Mesenchymal stem cell (in vitro differentiated cells and primary cell): ENCODE measurements around the gene SNUPN.
"Not testable (repeated sequence)": the region's sequence is repeated elsewhere in the genome, so short reads cannot be mapped to it uniquely, and the experiment has no call there.

Source experiments
- DNase-seq: peaks from one replicate; pipeline ENCODE4 v3.0.0-alpha.2; 2013
- H2AFZ ChIP-seq: one replicate; pipeline ENCODE4 v1.6.1; 2013; ENCODE audit warnings: low read depth, mild to moderate bottlenecking, control low read depth, inconsistent platforms, low read length, moderate library complexity
- H2AK5ac ChIP-seq: 2 replicates; pipeline ENCODE4 v1.6.1; 2013; ENCODE audit warnings: low read length, moderate library complexity, mild to moderate bottlenecking, inconsistent platforms; ENCODE audit not compliant: severe bottlenecking
- H2BK120ac ChIP-seq: one replicate; pipeline ENCODE4 v1.6.1; 2013; ENCODE audit warnings: low read depth, mild to moderate bottlenecking, inconsistent platforms, low read length, moderate library complexity
- H2BK12ac ChIP-seq, 2 experiments: one replicate each; pipeline ENCODE4 v1.6.1; 2013; ENCODE audit warnings: inconsistent platforms in 2 of 2, low read length in 2 of 2, mild to moderate bottlenecking in 2 of 2, moderate library complexity in 2 of 2, control low read depth in 1 of 2
- H2BK15ac ChIP-seq: one replicate; pipeline ENCODE4 v1.6.1; 2013; ENCODE audit warnings: mild to moderate bottlenecking, low read depth, inconsistent platforms; ENCODE audit not compliant: poor library complexity, severe bottlenecking
- H2BK5ac ChIP-seq: 2 replicates; pipeline ENCODE4 v1.6.1; 2013; ENCODE audit warnings: low read depth, mild to moderate bottlenecking, low read length, control low read depth, inconsistent platforms; ENCODE audit not compliant: poor library complexity, severe bottlenecking
- H3K14ac ChIP-seq, 2 experiments: one replicate each; pipeline ENCODE4 v1.6.1; 2013; ENCODE audit warnings: inconsistent platforms in 2 of 2, low read length in 2 of 2, control low read depth in 1 of 2, mild to moderate bottlenecking in 1 of 2, moderate library complexity in 1 of 2
- H3K18ac ChIP-seq, 2 experiments: one replicate each; pipeline ENCODE4 v1.6.1; 2013; ENCODE audit warnings: inconsistent platforms in 2 of 2, low read length in 2 of 2, control low read depth in 1 of 2, low read depth in 1 of 2, mild to moderate bottlenecking in 1 of 2
- H3K23ac ChIP-seq, 2 experiments: one replicate each; pipeline ENCODE4 v1.6.1; 2013; ENCODE audit warnings: inconsistent platforms in 2 of 2, low read length in 2 of 2, mild to moderate bottlenecking in 2 of 2, moderate library complexity in 2 of 2, control low read depth in 1 of 2
- H3K27ac ChIP-seq: 2 replicates; pipeline ENCODE4 v1.5.1; 2013; ENCODE audit warnings: mild to moderate bottlenecking, moderate library complexity, low read length, control low read depth, inconsistent platforms; ENCODE audit not compliant: poor library complexity, severe bottlenecking
- H3K27me3 ChIP-seq, 2 experiments: 2 replicates each; pipeline versions ENCODE4 v1.6.1 to v1.7.0; 2013; ENCODE audit warnings: low read length in 2 of 2, mild to moderate bottlenecking in 2 of 2, moderate library complexity in 2 of 2, control low read depth in 1 of 2, inconsistent platforms in 1 of 2; ENCODE audit not compliant: control insufficient read depth in 1 of 2, insufficient read depth in 1 of 2
- H3K36me3 ChIP-seq, 2 experiments: 2 replicates each; pipeline versions ENCODE4 v1.6.1 to v1.7.0; 2013; ENCODE audit warnings: low read length in 2 of 2, control low read depth in 1 of 2, inconsistent platforms in 1 of 2, low read depth in 1 of 2, mild to moderate bottlenecking in 1 of 2; ENCODE audit not compliant: insufficient read depth in 2 of 2, control insufficient read depth in 1 of 2
- H3K4ac ChIP-seq, 2 experiments: one replicate each; pipeline ENCODE4 v1.6.1; 2013; ENCODE audit warnings: inconsistent platforms in 2 of 2, low read length in 2 of 2, mild to moderate bottlenecking in 2 of 2, moderate library complexity in 2 of 2, control low read depth in 1 of 2, low read depth in 1 of 2
- H3K4me1 ChIP-seq: 2 replicates; pipeline ENCODE4 v1.6.1; 2013; ENCODE audit warnings: low read depth, low read length, control low read depth; ENCODE audit not compliant: control insufficient read depth, insufficient read depth
- H3K4me2 ChIP-seq: 2 replicates; pipeline ENCODE4 v1.6.1; 2013; ENCODE audit warnings: low read length, mild to moderate bottlenecking, inconsistent platforms; ENCODE audit not compliant: poor library complexity, severe bottlenecking
- H3K4me3 ChIP-seq, 2 experiments: 2 replicates each; pipeline versions ENCODE4 v1.5.1 to v1.7.0; 2013; ENCODE audit warnings: low read length in 2 of 2, mild to moderate bottlenecking in 2 of 2, control low read depth in 1 of 2, low read depth in 1 of 2; ENCODE audit not compliant: insufficient read depth in 1 of 2
- H3K79me1 ChIP-seq: replicated peaks from 2 replicates; pipeline ENCODE4 v1.6.1; 2013; ENCODE audit warnings: mild to moderate bottlenecking, control low read depth, low read length, inconsistent platforms; ENCODE audit not compliant: poor library complexity, severe bottlenecking
- H3K9ac ChIP-seq: 2 replicates; pipeline ENCODE4 v1.7.0; 2013; ENCODE audit warnings: mild to moderate bottlenecking, low read length, moderate library complexity
- H3K9me3 ChIP-seq: 2 replicates; pipeline ENCODE4 v1.7.0; 2013; ENCODE audit warnings: mild to moderate bottlenecking, low read length; ENCODE audit not compliant: control insufficient read depth
- H4K8ac ChIP-seq: one replicate; pipeline ENCODE4 v1.6.1; 2013; ENCODE audit warnings: inconsistent platforms, mild to moderate bottlenecking, low read length, moderate library complexity
- H4K91ac ChIP-seq: one replicate; pipeline ENCODE4 v1.6.1; 2013; ENCODE audit warnings: mild to moderate bottlenecking, low read length, inconsistent platforms
- WGBS: methylation state at CpG from one replicate; pipeline ENCODE4 v1.1.7; 2013; ENCODE audit warnings: mixed read lengths; 5-methylcytosine and 5-hydroxymethylcytosine counted together

SNUPN gene

GRCh38 chr15:75590239-75590638 lies 35.3 kb downstream of the SNUPN start:
- Histone ChIP-seq H3K79me1 (peaks cover 6% of the 10 kb centered on the region), H3K4me2 (no peak overlapping the region), H3K27me3 (no peaks in the 10 kb centered on the region), H3K18ac (no peak overlapping the region), H3K4me3 (no peak overlapping the region), H2AK5ac (no peak overlapping the region), H2BK15ac (no peak overlapping the region), H3K9ac (no peak overlapping the region), H3K4me1 (no peaks in the 10 kb centered on the region), H4K8ac (no peak overlapping the region), H2BK12ac (no peak overlapping the region), H2BK5ac (no peak overlapping the region), H3K4ac (no peak overlapping the region), H3K9me3 (no peaks in the 10 kb centered on the region), H4K91ac (no peak overlapping the region), H2AFZ (no peak overlapping the region), H3K14ac (no peak overlapping the region), H2BK120ac (no peak overlapping the region), H3K27ac (no peak overlapping the region), H3K36me3 (peaks cover 9 to 41% of the 10 kb centered on the region in 2 experiments), H3K23ac (no peak overlapping the region)
- no peak for DNase-seq
- 100% methylated on average over 1 of the region's 2 CpGs for WGBS

GRCh38 chr15:75589071-75589470 lies 36.5 kb downstream of the SNUPN start:
- Histone ChIP-seq H3K79me1 (peaks cover 4% of the 10 kb centered on the region), H2AFZ (no peak overlapping the region), H2AK5ac (no peak overlapping the region), H3K4me1 (no peaks in the 10 kb centered on the region), H3K4me3 (no peak overlapping the region), H3K23ac (no peak overlapping the region), H3K4ac (no peak overlapping the region), H2BK120ac (no peak overlapping the region), H3K14ac (no peak overlapping the region), H2BK5ac (no peak overlapping the region), H2BK12ac (no peak overlapping the region), H3K9ac (no peak overlapping the region), H4K8ac (no peak overlapping the region), H3K18ac (no peak overlapping the region), H3K9me3 (no peaks in the 10 kb centered on the region), H4K91ac (no peak overlapping the region), H3K27me3 (no peaks in the 10 kb centered on the region), H3K36me3 (peaks cover 4 to 32% of the 10 kb centered on the region in 2 experiments), H3K27ac (no peak overlapping the region), H3K4me2 (no peak overlapping the region), H2BK15ac (no peak overlapping the region)
- 97% methylated on average over 5 of the region's 5 CpGs for WGBS
- no peak for DNase-seq

GRCh38 chr15:75586422-75586821 lies 39.1 kb downstream of the SNUPN start:
- H3K18ac ChIP-seq, H3K9me3 ChIP-seq, H2BK12ac ChIP-seq: not testable (repeated sequence)

DNA sequence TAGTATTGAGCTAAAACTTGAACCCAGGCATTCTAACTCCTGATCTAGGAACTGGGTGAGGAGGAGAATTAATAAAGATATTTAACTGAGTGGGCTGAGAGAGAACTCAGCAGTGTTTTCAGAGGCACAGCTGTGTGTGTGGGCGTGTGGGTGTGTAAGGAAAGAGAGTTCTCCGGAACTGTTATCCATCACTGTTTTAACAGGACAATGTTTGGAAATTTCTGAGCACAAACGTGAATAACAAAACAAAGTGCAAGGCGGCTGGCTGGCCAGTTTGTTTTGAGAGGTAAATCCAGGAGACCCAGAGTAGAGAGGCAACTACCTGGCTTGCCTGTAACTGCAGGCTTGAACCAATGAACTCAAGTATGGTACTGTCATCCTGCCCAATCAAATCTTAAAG lies 41.4 kb downstream of the SNUPN start:
- no peak overlapping the region for H2AFZ ChIP-seq
- no peaks in the 10 kb centered on the region for H3K9me3 ChIP-seq
- no peak overlapping the region for H3K14ac ChIP-seq
- no peak overlapping the region for H2BK12ac ChIP-seq
- peaks cover 2% of the 10 kb centered on the region for H3K79me1 ChIP-seq
- no peak overlapping the region for H4K91ac ChIP-seq
- H3K23ac ChIP-seq = no peak overlapping the region
- no peak overlapping the region for H2AK5ac ChIP-seq
- no peak overlapping the region for H3K4me3 ChIP-seq
- no peak for DNase-seq
- 58% methylated on average over 4 of the region's 4 CpGs for WGBS
- peaks cover 4% of the 10 kb centered on the region for H3K4me1 ChIP-seq
- no peak overlapping the region for H3K4me2 ChIP-seq
- no peak overlapping the region for H3K27ac ChIP-seq
- H3K18ac ChIP-seq = no peak overlapping the region
- H2BK5ac ChIP-seq = no peak overlapping the region
- H2BK15ac ChIP-seq = no peak overlapping the region
- H3K9ac ChIP-seq = peak overlapping the region; percentile 33
- no peak overlapping the region for H3K4ac ChIP-seq
- no peak overlapping the region for H4K8ac ChIP-seq
- H3K27me3 ChIP-seq = no peaks in the 10 kb centered on the region
- peaks cover 0 to 7% of the 10 kb centered on the region in 2 experiments for H3K36me3 ChIP-seq
- H2BK120ac ChIP-seq = no peak overlapping the region

More at GRCh38 chr15:75586422-75586821, 39.1 kb downstream of the SNUPN start:
- DNase-seq, H2BK120ac ChIP-seq, H3K23ac ChIP-seq, H3K4me2 ChIP-seq, H4K8ac ChIP-seq, H3K14ac ChIP-seq, H3K4ac ChIP-seq, H3K4me3 ChIP-seq, H3K27me3 ChIP-seq, H3K27ac ChIP-seq, H2BK5ac ChIP-seq, H2AK5ac ChIP-seq, H2BK15ac ChIP-seq, H4K91ac ChIP-seq, H2AFZ ChIP-seq, H3K79me1 ChIP-seq, H3K9ac ChIP-seq, H3K4me1 ChIP-seq: not testable (repeated sequence)
- WGBS = 100% methylated on average over 1 of the region's 5 CpGs
- peaks cover 0 to 17% of the 10 kb centered on the region in 2 experiments for H3K36me3 ChIP-seq
